Stimulated activated CD4-positive, alpha-beta T cell treated with anti-CD3 and anti-CD28 coated beads, Interleukin-2, amount 100 ng/mL, for 24 hours (primary cell): Measurements from ENCODE around the gene CYTL1.
"Not testable (repeated sequence)": the region's sequence is repeated elsewhere in the genome, so short reads cannot be mapped to it uniquely, and the experiment has no call there.

Experiments
- DNase-seq, 2 donors: peaks; one replicate each; pipeline ENCODE4 v3.0.0-alpha.2; 2020

CYTL1 gene

GRCh38 chr4:5032813-5033212, 13.6 kb upstream of the CYTL1 start:
- no peak for DNase-seq

GRCh38 chr4:5030927-5031326, 11.7 kb upstream of the CYTL1 start:
- DNase-seq, result no peak

DNA sequence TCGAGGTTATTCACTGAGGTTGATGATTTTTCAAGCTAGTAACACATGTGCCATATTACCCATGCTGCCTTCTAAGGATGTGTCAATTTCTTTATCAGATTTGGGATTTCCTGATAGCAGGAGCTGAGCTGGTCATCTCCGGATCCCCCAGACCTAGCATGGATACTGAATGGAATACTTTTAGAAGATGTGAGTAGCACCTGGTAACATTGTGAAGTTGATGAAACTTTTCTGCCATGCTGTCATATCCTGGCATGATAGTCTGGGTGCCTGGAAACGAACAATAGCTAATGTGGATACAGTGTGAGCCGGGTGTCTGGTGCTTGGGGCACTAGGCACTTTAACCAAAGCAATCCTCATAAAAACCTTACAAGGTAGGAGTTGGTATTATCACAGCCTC, 11.0 kb upstream of the CYTL1 start:
- no peak for DNase-seq

DNA sequence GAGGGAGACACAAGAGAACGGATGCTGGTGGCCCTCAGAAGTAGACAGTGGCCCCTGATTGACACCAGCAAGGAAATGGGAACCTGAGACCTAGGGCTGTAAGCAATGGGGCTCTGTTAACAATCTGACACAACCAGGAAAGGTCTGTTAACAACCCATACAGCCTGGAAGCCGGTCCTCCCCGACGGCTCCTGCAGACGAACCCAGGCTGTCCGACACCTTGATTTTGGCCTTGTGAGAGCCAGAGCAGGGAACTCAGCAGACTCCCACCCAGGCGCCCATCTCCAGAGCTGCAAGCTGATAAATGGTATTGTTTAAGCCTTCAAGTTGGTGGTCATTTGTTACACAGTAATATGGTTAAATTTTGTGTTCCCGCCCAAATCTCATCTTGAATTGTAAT, 10.2 kb upstream of the CYTL1 start:
- DNase-seq, result no peak

- no peak for DNase-seq
These were observed 9.2 kb upstream of the CYTL1 start for GRCh38 chr4:5028480-5028879.

GRCh38 chr4:5027346-5027745, 8.1 kb upstream of the CYTL1 start:
- no peak for DNase-seq

DNA sequence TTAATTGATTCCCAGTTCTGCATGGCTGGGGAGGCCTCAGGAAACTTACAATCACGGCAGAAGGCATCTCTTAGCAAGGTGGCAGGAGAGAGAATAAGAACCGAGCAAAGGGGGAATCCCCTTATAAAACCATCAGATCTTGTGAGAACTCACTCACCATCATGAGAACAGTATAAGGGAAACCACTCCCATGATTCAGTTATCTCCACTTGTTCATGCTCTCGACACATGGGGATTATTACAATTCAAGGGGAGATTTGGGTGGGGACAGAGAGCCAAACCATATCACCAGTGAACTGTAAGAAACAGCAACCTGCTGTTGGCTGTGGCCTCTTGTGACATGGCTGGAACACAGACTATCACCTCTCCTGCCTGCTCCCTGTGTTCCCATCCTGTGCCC, 7.1 kb upstream of the CYTL1 start:
- DNase-seq, result no peak

- DNase-seq, result no peak
These were observed 5.4 kb upstream of the CYTL1 start for GRCh38 chr4:5024673-5025072.

DNA sequence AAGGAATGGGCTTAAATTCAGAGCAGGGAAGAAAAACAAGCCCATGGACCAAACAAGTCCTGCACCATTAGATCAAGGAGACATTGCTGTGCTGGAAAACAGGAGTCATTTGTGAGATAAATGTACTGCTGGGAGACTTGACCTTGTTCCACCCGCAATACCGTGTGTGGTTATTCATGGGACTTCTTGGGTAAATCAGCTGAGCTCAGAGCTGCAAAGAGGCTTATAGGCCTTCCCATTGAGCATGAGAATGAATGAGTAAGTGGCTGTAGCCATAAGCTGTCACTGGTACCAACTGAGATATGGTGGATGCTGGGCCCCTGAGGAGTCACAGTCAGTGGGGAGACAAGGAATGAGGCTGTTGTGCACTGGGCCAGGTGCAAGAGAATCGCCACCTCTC, 2.3 kb upstream of the CYTL1 start:
- no peak for DNase-seq

GRCh38 chr4:5020341-5020740, 1.1 kb upstream of the CYTL1 start:
- DNase-seq, result no peak

DNA sequence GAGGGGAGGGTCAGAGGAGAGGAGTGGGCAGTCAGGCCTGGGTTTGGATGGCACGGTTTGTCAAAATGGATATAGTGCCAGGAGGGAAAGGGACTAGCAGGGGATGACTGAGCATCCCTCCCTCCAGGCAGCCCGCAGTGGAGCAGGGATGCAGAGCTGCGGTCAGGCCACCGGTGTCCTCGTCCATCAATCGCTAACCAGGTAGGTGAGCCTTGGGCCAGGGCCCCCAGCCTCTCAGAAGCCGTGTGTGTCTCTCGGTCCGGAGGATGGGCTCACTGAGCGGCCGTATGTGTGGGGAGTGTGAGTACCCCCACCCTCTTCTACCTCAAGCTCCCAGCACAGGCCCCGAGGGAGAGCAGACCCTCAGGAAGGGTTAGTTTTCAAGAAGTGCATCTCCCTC, 538 bp upstream of the CYTL1 start:
- DNase-seq, result no peak

- no peak for DNase-seq
These were observed 655 bp downstream of the CYTL1 start for GRCh38 chr4:5018603-5019002.

DNA sequence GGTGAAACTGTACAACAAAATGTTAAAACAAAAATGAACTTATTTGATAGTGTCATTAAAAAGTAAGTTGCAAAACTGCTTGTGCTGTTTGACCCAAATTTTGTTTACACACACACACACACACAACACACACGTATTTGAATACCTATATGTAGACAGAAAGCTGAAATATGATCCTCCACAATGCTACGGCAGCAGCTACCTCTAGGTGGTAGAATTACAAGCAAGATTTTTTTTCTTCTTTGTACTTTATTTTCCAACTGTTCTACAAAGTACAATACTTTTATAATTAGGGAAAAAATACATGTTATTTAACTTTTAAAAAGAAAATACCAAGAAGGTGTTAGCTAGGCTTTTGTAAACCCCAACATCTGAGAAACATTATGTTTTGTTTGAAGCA, 1.2 kb downstream of the CYTL1 start:
- no peak for DNase-seq

DNA sequence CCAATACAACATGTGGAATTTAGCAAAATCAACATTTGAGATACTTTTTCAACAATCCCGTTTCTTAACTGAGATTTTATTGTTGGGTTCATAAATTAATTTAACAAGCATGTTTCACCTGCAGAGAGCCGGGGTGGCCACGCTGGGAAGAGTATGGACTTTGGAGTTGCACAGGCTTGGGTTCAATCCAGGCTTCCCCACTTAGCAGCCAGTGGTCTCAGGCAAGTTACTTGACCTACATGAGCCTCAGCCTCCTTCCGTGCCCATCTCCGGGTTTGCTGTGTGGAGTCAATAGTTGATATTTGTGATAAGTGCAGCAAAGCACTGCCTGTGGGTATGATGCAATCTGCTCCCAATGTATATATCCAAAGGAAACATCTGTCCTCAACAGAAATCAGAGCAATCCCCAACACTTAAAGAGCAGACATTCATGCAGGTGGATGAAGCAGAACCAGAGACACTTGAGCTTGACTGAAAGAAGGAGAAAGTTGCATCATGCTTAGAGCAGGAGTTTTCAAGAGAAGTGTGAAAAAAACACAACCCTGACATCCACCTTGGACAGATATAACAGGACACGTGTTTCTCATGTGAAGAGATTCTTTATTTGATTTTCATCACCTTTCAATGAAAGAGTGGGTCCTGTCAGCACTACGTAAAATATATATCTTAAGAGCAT, 5.1 kb downstream of the CYTL1 start:
- no peak for DNase-seq

GRCh38 chr4:5012958-5013357, 6.3 kb downstream of the CYTL1 start:
- no peak for DNase-seq

DNA sequence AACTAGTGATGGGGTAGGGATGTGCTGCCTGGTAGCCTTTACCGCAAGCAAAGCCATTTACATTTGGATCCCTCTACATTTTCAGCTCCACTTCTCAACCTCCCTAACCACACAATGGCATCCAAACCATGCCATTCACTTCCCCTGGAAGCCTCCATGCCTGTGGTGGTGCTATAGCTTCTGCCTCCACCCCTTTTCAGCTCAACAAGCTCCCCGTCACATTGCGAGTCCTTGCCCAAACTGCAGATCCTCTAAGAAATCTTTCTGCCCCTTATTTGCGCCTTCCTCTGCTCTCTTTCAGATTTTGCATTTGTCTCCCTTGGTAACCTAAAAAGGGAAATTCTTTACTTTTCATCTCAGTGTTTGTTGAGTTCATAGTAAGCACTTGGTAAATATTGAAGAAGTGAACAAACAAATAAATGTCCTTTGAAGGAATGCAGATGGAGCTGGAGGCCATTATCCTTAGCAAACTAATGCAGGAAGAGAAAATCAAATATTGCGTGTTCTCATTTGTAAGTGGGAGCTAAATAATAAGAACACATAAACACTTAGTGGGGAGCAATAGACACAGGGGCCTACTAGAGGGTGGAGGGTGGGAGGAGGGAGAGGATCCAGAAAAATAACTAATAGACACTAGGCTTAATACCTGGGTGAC, 6.9 kb downstream of the CYTL1 start:
- no peak for DNase-seq

- no peak for DNase-seq
These were observed 8.3 kb downstream of the CYTL1 start for GRCh38 chr4:5010984-5011383.

DNA sequence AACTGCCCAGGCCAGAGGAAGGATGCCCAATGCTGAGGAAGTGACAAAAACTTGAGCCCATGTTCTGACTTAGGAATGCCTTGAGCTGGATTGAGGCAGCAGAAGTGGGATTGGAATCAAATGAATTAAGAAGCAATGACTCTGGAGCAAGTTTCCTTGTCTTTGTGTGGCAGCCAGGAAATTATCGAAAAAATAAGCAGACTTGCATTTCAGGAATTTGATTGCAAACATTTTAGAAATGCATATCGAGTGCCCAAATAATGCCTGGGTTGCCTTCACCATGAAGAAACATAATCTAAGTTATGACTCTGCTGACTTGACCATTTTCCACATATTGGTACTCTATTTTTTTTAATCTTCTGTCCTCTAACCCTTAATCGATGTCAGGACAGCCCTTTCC, 9.5 kb downstream of the CYTL1 start:
- DNase-seq, result no peak

- not testable (repeated sequence) for DNase-seq
These were observed 12.3 kb downstream of the CYTL1 start for GRCh38 chr4:5006932-5007331.

GRCh38 chr4:5004496-5004895, 14.8 kb downstream of the CYTL1 start:
- DNase-seq, result no peak

DNA sequence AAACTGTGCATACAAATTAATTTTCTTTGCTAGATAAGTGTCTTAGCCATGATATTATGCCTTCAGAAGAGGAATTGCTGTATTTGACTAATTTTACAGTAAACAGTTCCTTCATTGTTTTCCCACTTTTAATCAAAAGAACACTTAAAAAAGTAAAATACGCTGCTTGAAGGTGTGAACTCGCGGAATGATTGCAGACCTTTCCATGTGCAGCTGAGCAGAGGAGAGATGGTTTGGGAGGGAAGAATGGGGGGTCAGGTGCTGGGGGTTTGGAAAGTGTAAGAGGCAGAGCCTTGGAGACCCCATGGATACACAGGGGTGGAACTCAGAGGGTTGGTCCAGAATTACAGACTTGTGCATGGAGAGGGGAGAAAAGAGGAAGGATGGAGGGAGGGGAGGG, 15.3 kb downstream of the CYTL1 start:
- no peak for DNase-seq

GRCh38 chr4:5003372-5003857, 15.8 kb downstream of the CYTL1 start:
- DNase-seq, result no peak

- not testable (repeated sequence) for DNase-seq
These were observed 17.6 kb downstream of the CYTL1 start for GRCh38 chr4:5001641-5002040.

DNA sequence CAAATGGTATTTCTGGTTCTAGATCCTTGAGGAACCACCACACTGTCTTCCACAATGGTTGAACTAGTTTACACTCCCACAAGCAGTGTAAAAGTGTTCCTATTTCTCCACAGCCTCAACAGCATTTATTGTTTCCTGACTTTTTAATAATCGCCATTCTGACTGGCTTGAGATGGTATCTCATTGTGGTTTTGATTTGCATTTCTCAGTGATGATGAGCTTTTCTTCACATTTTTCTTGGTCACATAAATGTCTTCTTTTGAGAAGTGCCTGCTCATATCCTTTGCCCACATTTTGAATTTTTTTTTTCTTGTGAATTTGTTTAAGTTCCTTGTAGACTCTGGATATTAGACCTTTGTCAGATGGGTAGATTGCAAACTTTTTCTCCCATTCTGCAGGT, 22.3 kb downstream of the CYTL1 start:
- DNase-seq, result not testable (repeated sequence)

GRCh38 chr4:4995908-4996265, 23.4 kb downstream of the CYTL1 start:
- DNase-seq, result no peak
